ENCODE results near the gene GP9. TPM values are rescaled to one million over a fixed set of nuclear protein-coding genes. Genes with fewer than 3 reads are reported as not detected.
"Not testable (repeated sequence)": the region's sequence is repeated elsewhere in the genome, so short reads cannot be mapped to it uniquely, and the experiment has no call there.

Gene GP9
- total RNA-seq, 1 donor from 2014 or later: not detected

- no peak for DNase-seq (ENCODE audit: low read depth, low spot score)
- Mint-ChIP-seq H3K4me1 (no peaks in the 10 kb centered on the region), H3K36me3 (ENCODE audit: low read depth) (no peaks in the 10 kb centered on the region), H3K4me3 (no peak overlapping the region), H3K9me3 (no peaks in the 10 kb centered on the region), H3K27me3 (ENCODE audit: low read depth) (no peaks in the 10 kb centered on the region), H3K27ac (ENCODE audit: unreplicated experiment) (no peak overlapping the region)
- no peak for TF ChIP-seq CTCF (conservative IDR thresholded peaks at IDR 0.05)
Measured at GRCh38 chr3:129063841-129064482, 3.4 kb downstream of the GP9 start.

GRCh38 chr3:129065016-129065719 lies 4.6 kb downstream of the GP9 start:
- DNase-seq (ENCODE audit: low read depth, low spot score): no peak
- H3K27me3 Mint-ChIP-seq (ENCODE audit: low read depth): no peaks in the 10 kb centered on the region
- H3K27ac Mint-ChIP-seq (ENCODE audit: unreplicated experiment): no peak overlapping the region
- H3K36me3 Mint-ChIP-seq (ENCODE audit: low read depth): no peaks in the 10 kb centered on the region
- H3K9me3 Mint-ChIP-seq: no peaks in the 10 kb centered on the region
- no peaks in the 10 kb centered on the region for H3K4me1 Mint-ChIP-seq
- no peak for TF ChIP-seq CTCF (conservative IDR thresholded peaks at IDR 0.05)
- H3K4me3 Mint-ChIP-seq: no peak overlapping the region

- no peak overlapping the region for H3K27ac Mint-ChIP-seq (ENCODE audit: unreplicated experiment)
- H3K36me3 Mint-ChIP-seq (ENCODE audit: low read depth): no peaks in the 10 kb centered on the region
- no peaks in the 10 kb centered on the region for H3K4me1 Mint-ChIP-seq
- H3K9me3 Mint-ChIP-seq: no peaks in the 10 kb centered on the region
- no peak overlapping the region for H3K4me3 Mint-ChIP-seq
- no peak for TF ChIP-seq CTCF (conservative IDR thresholded peaks at IDR 0.05)
- DNase-seq (ENCODE audit: low read depth, low spot score): no peak
- no peaks in the 10 kb centered on the region for H3K27me3 Mint-ChIP-seq (ENCODE audit: low read depth)
Measured at GRCh38 chr3:129065720-129066073, 5.1 kb downstream of the GP9 start.

GRCh38 chr3:129067719-129068118 lies 7.1 kb downstream of the GP9 start:
- not testable (repeated sequence) for H3K4me3 Mint-ChIP-seq; H3K27ac Mint-ChIP-seq (ENCODE audit: unreplicated experiment); H3K9me3 Mint-ChIP-seq; H3K27me3 Mint-ChIP-seq (ENCODE audit: low read depth); H3K36me3 Mint-ChIP-seq (ENCODE audit: low read depth); H3K4me1 Mint-ChIP-seq; DNase-seq (ENCODE audit: low read depth, low spot score)

- Mint-ChIP-seq H3K4me3 (no peak overlapping the region), H3K36me3 (ENCODE audit: low read depth) (no peaks in the 10 kb centered on the region), H3K4me1 (no peaks in the 10 kb centered on the region), H3K27me3 (ENCODE audit: low read depth) (no peaks in the 10 kb centered on the region), H3K27ac (ENCODE audit: unreplicated experiment) (no peak overlapping the region), H3K9me3 (no peaks in the 10 kb centered on the region)
- TF ChIP-seq CTCF (conservative IDR thresholded peaks at IDR 0.05): no peak
- DNase-seq (ENCODE audit: low read depth, low spot score): no peak
Measured at GRCh38 chr3:129068291-129068886, 7.8 kb downstream of the GP9 start.

GRCh38 chr3:129069313-129070085 lies 8.9 kb downstream of the GP9 start:
- not testable (repeated sequence) for H3K4me3 Mint-ChIP-seq; H3K36me3 Mint-ChIP-seq (ENCODE audit: low read depth); H3K9me3 Mint-ChIP-seq; H3K4me1 Mint-ChIP-seq; DNase-seq (ENCODE audit: low read depth, low spot score); H3K27ac Mint-ChIP-seq (ENCODE audit: unreplicated experiment); H3K27me3 Mint-ChIP-seq (ENCODE audit: low read depth)
